Suprapubic skin (tissue), 4 donors: ENCODE results near the gene PDZRN3.

Source experiments
- EP300 ChIP-seq: sonication (generic); formaldehyde crosslinking; IDR thresholded peaks from one replicate; pipeline ENCODE4 v1.6.1; 2017; ENCODE audit warnings: antibody characterized with exemption
- POLR2AphosphoS5 ChIP-seq, 3 donors: sonication (generic); formaldehyde crosslinking; IDR thresholded peaks; one replicate each; pipeline ENCODE4 v1.6.1; 2017; ENCODE audit warnings: antibody characterized with exemption in 3 of 3
- TF ChIP-seq, protein P1 (sequence below), 2 donors: fragments of 200-600 bp in 1 of 2; fragments of 450-650 bp in 1 of 2; sonication (generic) in 1 of 2; IDR thresholded peaks; one replicate each; pipeline ENCODE4 v1.5.1; 2016 to 2019; ENCODE audit warnings: antibody characterized with exemption in 2 of 2, mild to moderate bottlenecking in 1 of 2, moderate library complexity in 1 of 2

GRCh38 chr3:73655197-73655596 is 30.5 kb upstream of the PDZRN3 start:
- TF ChIP-seq, protein P1, sequence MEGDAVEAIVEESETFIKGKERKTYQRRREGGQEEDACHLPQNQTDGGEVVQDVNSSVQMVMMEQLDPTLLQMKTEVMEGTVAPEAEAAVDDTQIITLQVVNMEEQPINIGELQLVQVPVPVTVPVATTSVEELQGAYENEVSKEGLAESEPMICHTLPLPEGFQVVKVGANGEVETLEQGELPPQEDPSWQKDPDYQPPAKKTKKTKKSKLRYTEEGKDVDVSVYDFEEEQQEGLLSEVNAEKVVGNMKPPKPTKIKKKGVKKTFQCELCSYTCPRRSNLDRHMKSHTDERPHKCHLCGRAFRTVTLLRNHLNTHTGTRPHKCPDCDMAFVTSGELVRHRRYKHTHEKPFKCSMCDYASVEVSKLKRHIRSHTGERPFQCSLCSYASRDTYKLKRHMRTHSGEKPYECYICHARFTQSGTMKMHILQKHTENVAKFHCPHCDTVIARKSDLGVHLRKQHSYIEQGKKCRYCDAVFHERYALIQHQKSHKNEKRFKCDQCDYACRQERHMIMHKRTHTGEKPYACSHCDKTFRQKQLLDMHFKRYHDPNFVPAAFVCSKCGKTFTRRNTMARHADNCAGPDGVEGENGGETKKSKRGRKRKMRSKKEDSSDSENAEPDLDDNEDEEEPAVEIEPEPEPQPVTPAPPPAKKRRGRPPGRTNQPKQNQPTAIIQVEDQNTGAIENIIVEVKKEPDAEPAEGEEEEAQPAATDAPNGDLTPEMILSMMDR (IDR thresholded peaks at IDR 0.05), result no peak
- TF ChIP-seq EP300 (no peak), POLR2AphosphoS5 (IDR thresholded peaks at IDR 0.05) (no peak)
